OCI-LY1 (cell line): Measurements from ENCODE around the gene TENM4.

Source experiments
- H2AFZ ChIP-seq: fragments of 200-600 bp; sonication (generic), shearing (Covaris generic); 2 replicates; pipeline ENCODE4 v1.6.0; 2014; ENCODE audit warnings: antibody characterized with exemption, mild to moderate bottlenecking, low read length
- H3F3A ChIP-seq: fragments of 200-600 bp; sonication (generic), shearing (Covaris generic); 2 replicates; pipeline ENCODE4 v1.6.0; 2014; ENCODE audit warnings: mild to moderate bottlenecking, antibody characterized with exemption, low read length, moderate library complexity; ENCODE audit not compliant: insufficient read depth
- H3K27ac ChIP-seq: fragments of 200-600 bp; sonication (generic); 2 replicates; pipeline ENCODE4 v1.5.1; 2014; ENCODE audit warnings: low read length, mixed run types, mild to moderate bottlenecking, low read depth; ENCODE audit not compliant: poor library complexity, severe bottlenecking
- H3K27me3 ChIP-seq: fragments of 200-600 bp; sonication (generic); 2 replicates; pipeline ENCODE4 v1.6.0; 2014; ENCODE audit warnings: antibody characterized with exemption, mild to moderate bottlenecking, low read length, moderate library complexity; ENCODE audit not compliant: insufficient read depth
- H3K36me3 ChIP-seq: fragments of 200-600 bp; sonication (generic); 2 replicates; pipeline ENCODE4 v1.6.1; 2014; ENCODE audit warnings: mild to moderate bottlenecking, antibody characterized with exemption, low read length, moderate library complexity, mixed read lengths; ENCODE audit not compliant: insufficient read depth
- H3K4me1 ChIP-seq: fragments of 200-600 bp; sonication (generic); 2 replicates; pipeline ENCODE4 v1.5.1; 2014; ENCODE audit warnings: mild to moderate bottlenecking, low read length, moderate library complexity; ENCODE audit not compliant: insufficient read depth, severe bottlenecking
- H3K4me2 ChIP-seq: fragments of 200-600 bp; sonication (generic), shearing (Covaris generic); 2 replicates; pipeline ENCODE4 v1.6.1; 2014; ENCODE audit warnings: low read length
- H3K4me3 ChIP-seq: fragments of 200-600 bp; sonication (generic); 2 replicates; pipeline ENCODE4 v1.5.1; 2014; ENCODE audit warnings: low read length, low read depth, mild to moderate bottlenecking, mixed read lengths; ENCODE audit not compliant: poor library complexity, severe bottlenecking
- H3K79me2 ChIP-seq: fragments of 200-600 bp; shearing (Covaris generic); 2 replicates; pipeline ENCODE4 v1.6.1; 2016; ENCODE audit warnings: mixed run types, low read length, mixed read lengths; ENCODE audit not compliant: insufficient read depth
- H3K9ac ChIP-seq: fragments of 200-600 bp; sonication (generic), shearing (Covaris generic); 2 replicates; pipeline ENCODE4 v1.6.1; 2014; ENCODE audit warnings: mild to moderate bottlenecking, low read length, mixed read lengths
- H3K9me2 ChIP-seq: fragments of 200-600 bp; sonication (generic), shearing (Covaris generic); 2 replicates; pipeline ENCODE4 v1.6.1; 2014; ENCODE audit warnings: low read depth, mild to moderate bottlenecking, low read length, mixed read lengths
- H3K9me3 ChIP-seq: fragments of 200-600 bp; shearing (Covaris generic); 2 replicates; pipeline ENCODE4 v1.6.1; 2014; ENCODE audit warnings: low read length, mixed read lengths
- H4K20me1 ChIP-seq: fragments of 200-600 bp; sonication (generic), shearing (Covaris generic); 2 replicates; pipeline ENCODE4 v1.6.0; 2016; ENCODE audit warnings: mild to moderate bottlenecking, low read length; ENCODE audit not compliant: insufficient read depth
- EZH2 ChIP-seq: fragments of 200-600 bp; sonication (generic), shearing (Covaris generic); IDR thresholded peaks from 2 replicates; pipeline ENCODE4 v1.8.0; 2017; ENCODE audit warnings: borderline replicate concordance, mixed run types, mild to moderate bottlenecking, antibody characterized with exemption, low read length, moderate library complexity, mixed read lengths
- TF ChIP-seq, protein P1 (sequence below): fragments of 200-600 bp; sonication (generic), shearing (Covaris generic); IDR thresholded peaks from 2 replicates; pipeline ENCODE4 v1.5.1; 2017; ENCODE audit warnings: mild to moderate bottlenecking, antibody characterized with exemption, low read length, moderate library complexity, mixed read lengths

Gene TENM4

GRCh38 chr11:79262221-79262620 lies 178.6 kb downstream of the TENM4 start:
- H3K4me2 ChIP-seq: no peak overlapping the region
- no peaks in the 10 kb centered on the region for H3K4me1 ChIP-seq
- TF ChIP-seq, protein P1, sequence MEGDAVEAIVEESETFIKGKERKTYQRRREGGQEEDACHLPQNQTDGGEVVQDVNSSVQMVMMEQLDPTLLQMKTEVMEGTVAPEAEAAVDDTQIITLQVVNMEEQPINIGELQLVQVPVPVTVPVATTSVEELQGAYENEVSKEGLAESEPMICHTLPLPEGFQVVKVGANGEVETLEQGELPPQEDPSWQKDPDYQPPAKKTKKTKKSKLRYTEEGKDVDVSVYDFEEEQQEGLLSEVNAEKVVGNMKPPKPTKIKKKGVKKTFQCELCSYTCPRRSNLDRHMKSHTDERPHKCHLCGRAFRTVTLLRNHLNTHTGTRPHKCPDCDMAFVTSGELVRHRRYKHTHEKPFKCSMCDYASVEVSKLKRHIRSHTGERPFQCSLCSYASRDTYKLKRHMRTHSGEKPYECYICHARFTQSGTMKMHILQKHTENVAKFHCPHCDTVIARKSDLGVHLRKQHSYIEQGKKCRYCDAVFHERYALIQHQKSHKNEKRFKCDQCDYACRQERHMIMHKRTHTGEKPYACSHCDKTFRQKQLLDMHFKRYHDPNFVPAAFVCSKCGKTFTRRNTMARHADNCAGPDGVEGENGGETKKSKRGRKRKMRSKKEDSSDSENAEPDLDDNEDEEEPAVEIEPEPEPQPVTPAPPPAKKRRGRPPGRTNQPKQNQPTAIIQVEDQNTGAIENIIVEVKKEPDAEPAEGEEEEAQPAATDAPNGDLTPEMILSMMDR: no peak
- no peak for TF ChIP-seq EZH2
- no peak overlapping the region for H3K27ac ChIP-seq
- H3K4me3 ChIP-seq: no peak overlapping the region
- H4K20me1 ChIP-seq: no peaks in the 10 kb centered on the region
- H3K27me3 ChIP-seq: no peaks in the 10 kb centered on the region
- H3K79me2 ChIP-seq: no peaks in the 10 kb centered on the region
- no peaks in the 10 kb centered on the region for H3K9me2 ChIP-seq
- H3K9ac ChIP-seq: no peak overlapping the region
- no peaks in the 10 kb centered on the region for H3K36me3 ChIP-seq
- no peak overlapping the region for H2AFZ ChIP-seq
- H3F3A ChIP-seq: no peaks in the 10 kb centered on the region
- no peaks in the 10 kb centered on the region for H3K9me3 ChIP-seq

GRCh38 chr11:79261684-79262083 lies 179.1 kb downstream of the TENM4 start:
- Histone ChIP-seq H2AFZ (no peak overlapping the region), H3K27ac (no peak overlapping the region), H3F3A (no peaks in the 10 kb centered on the region), H3K27me3 (no peaks in the 10 kb centered on the region), H3K9me2 (no peaks in the 10 kb centered on the region), H3K4me1 (no peaks in the 10 kb centered on the region), H3K9ac (no peak overlapping the region), H3K36me3 (no peaks in the 10 kb centered on the region), H3K9me3 (no peaks in the 10 kb centered on the region), H3K4me3 (no peak overlapping the region), H3K79me2 (no peaks in the 10 kb centered on the region), H3K4me2 (no peak overlapping the region), H4K20me1 (no peaks in the 10 kb centered on the region)
- TF ChIP-seq EZH2: no peak
- TF ChIP-seq, protein P1: no peak

GRCh38 chr11:79259800-79260199 lies 181.0 kb downstream of the TENM4 start:
- Histone ChIP-seq H3F3A (no peaks in the 10 kb centered on the region), H3K27me3 (no peaks in the 10 kb centered on the region), H3K36me3 (no peaks in the 10 kb centered on the region), H3K9me2 (no peaks in the 10 kb centered on the region), H3K27ac (no peak overlapping the region), H2AFZ (no peak overlapping the region), H3K4me3 (no peak overlapping the region), H3K4me2 (no peak overlapping the region), H3K4me1 (no peaks in the 10 kb centered on the region), H3K9me3 (no peaks in the 10 kb centered on the region), H3K9ac (no peak overlapping the region), H4K20me1 (no peaks in the 10 kb centered on the region), H3K79me2 (no peaks in the 10 kb centered on the region)
- TF ChIP-seq, protein P1: no peak
- TF ChIP-seq EZH2: no peak
